Measurements from ENCODE around the gene MTX1.
"Not testable (repeated sequence)": the region's sequence is repeated elsewhere in the genome, so short reads cannot be mapped to it uniquely, and the experiment has no call there.

- not testable (repeated sequence) for TF ChIP-seq CTCF, POLR2A (IDR thresholded peaks at IDR 0.05)
Observed at GRCh38 chr1:155233502-155233901, 25.0 kb downstream of the MTX1 start.
